SK-N-MC (cell line): ENCODE measurements around the gene GUF1.

ENCODE experiments used
- EZH2 ChIP-seq: fragments of 200-600 bp; sonication (generic); IDR thresholded peaks from one replicate; pipeline ENCODE4 v1.6.1; 2017; ENCODE audit warnings: antibody characterized with exemption
- POLR2AphosphoS5 ChIP-seq: IDR thresholded peaks from 2 replicates; pipeline ENCODE4 v1.6.1; 2012; ENCODE audit warnings: mild to moderate bottlenecking, low read depth, low read length, borderline replicate concordance

DNA sequence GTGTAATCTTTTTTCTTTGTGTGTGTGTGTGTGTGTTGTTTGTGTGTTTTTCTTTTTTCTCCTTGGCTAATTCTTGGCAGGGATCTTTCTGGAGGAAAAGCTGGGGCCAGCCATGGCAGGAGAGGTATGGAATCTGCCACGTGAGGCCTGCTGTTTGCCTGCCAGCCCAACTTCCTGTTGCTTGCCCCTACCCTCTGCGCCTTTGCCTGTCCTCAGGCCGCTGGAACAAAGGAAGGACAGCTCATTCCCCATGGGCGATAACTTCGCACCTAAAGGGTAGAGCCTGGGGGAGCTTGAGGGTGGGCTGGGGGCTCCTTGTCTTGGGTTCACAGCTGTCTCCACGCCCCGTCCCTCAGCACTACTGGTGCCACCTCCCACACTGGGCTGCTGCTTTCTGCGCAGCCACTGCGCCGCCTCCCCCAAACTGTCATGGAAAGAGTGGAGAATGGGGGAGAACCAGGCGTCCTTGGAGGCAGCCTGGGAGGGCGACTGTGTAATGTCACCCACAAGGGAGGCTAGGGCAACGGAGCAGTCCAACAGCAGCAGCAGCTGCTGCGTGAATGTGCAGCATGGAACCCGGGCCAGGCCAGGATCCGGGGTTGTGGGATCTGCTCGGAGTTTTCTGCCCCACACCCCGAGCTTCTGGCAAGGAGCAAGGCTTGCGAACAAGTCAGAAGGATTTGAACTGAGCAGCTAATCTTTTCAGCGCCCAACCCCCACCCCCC is 14.5 kb upstream of the GUF1 start:
- no peak for TF ChIP-seq EZH2
- no peak for TF ChIP-seq POLR2AphosphoS5
